Immature natural killer cell (primary cell): Measurements from ENCODE around the gene ELMO1. TPM values are rescaled to one million over a fixed set of nuclear protein-coding genes. Genes with fewer than 3 reads are reported as not detected.

Experiments used
- DNase-seq, 3 donors: peaks; one replicate each; pipeline ENCODE4 v3.0.0; 2022; ENCODE audit warnings: mixed read lengths in 1 of 3
- H3K27ac Mint-ChIP-seq, 6 donors: one replicate each; pipeline ENCODE4 v1.8.0; 2020; ENCODE audit warnings: mixed read lengths in 6 of 6, mild to moderate bottlenecking in 5 of 6, inconsistent platforms in 4 of 6, moderate library complexity in 3 of 6
- H3K27me3 Mint-ChIP-seq, 3 donors: one replicate each; pipeline ENCODE4 v1.8.0; 2020 to 2021; ENCODE audit warnings: low read depth in 3 of 3, mild to moderate bottlenecking in 3 of 3, mixed read lengths in 3 of 3, moderate library complexity in 3 of 3, inconsistent platforms in 1 of 3
- H3K36me3 Mint-ChIP-seq, 3 donors: one replicate each; pipeline ENCODE4 v1.8.0; 2020; ENCODE audit warnings: mixed read lengths in 3 of 3, inconsistent platforms in 2 of 3, mild to moderate bottlenecking in 2 of 3
- H3K4me1 Mint-ChIP-seq, 2 donors: one replicate each; pipeline ENCODE4 v1.8.0; 2020; ENCODE audit warnings: inconsistent platforms in 2 of 2, mild to moderate bottlenecking in 2 of 2, mixed read lengths in 2 of 2, moderate library complexity in 1 of 2
- H3K4me3 Mint-ChIP-seq, 5 donors: one replicate each; pipeline ENCODE4 v1.8.0; 2020; ENCODE audit warnings: mild to moderate bottlenecking in 5 of 5, mixed read lengths in 5 of 5, inconsistent platforms in 3 of 5, moderate library complexity in 3 of 5
- H3K9me3 Mint-ChIP-seq, 6 donors: one replicate each; pipeline ENCODE4 v1.8.0; 2020; ENCODE audit warnings: mild to moderate bottlenecking in 6 of 6, mixed read lengths in 6 of 6, inconsistent platforms in 4 of 6, moderate library complexity in 3 of 6
- polyA plus RNA-seq, 3 donors: library from polyadenylated mRNA; unstranded; fragments of 300-500 nt; fragmentation: Illumina TruSeq; gene quantifications; one replicate each; pipeline ENCODE4 v1.2.3, GENCODE V29; 2021

Gene ELMO1
- polyA plus RNA-seq, 3 donors from 2014 or later, result 31.9 to 65.9 (median 53.1) TPM

- Mint-ChIP-seq H3K4me3 (no peak overlapping the region), H3K36me3 (peaks cover 10 to 16% (median 13%) of the 10 kb centered on the region in 3 donors), H3K27me3 (no peaks in the 10 kb centered on the region), H3K4me1 (peaks cover 30 to 62% of the 10 kb centered on the region in 2 donors), H3K27ac (no peak overlapping the region), H3K9me3 (no peaks in the 10 kb centered on the region)
- no peak for DNase-seq
Observed at GRCh38 chr7:37256631-37257030, 192.0 kb downstream of the ELMO1 start.

- H3K36me3 Mint-ChIP-seq, result peaks cover 10 to 18% (median 13%) of the 10 kb centered on the region in 3 donors
- H3K4me3 Mint-ChIP-seq, result peak overlapping the region in 1 of 5 donors; percentile 52
- peak overlapping the region; percentile 6 to 73 (median 52) for H3K27ac Mint-ChIP-seq
- H3K4me1 Mint-ChIP-seq, result peaks cover 34 to 66% of the 10 kb centered on the region in 2 donors
- no peaks in the 10 kb centered on the region for H3K9me3 Mint-ChIP-seq
- H3K27me3 Mint-ChIP-seq, result no peaks in the 10 kb centered on the region
- no peak for DNase-seq
Observed at GRCh38 chr7:37255327-37255944, 193.2 kb downstream of the ELMO1 start.

- Mint-ChIP-seq H3K4me3 (no peak overlapping the region), H3K4me1 (peaks cover 20 to 57% of the 10 kb centered on the region in 2 donors), H3K36me3 (peaks cover 10 to 12% (median 11%) of the 10 kb centered on the region in 3 donors), H3K27me3 (no peaks in the 10 kb centered on the region), H3K9me3 (no peaks in the 10 kb centered on the region), H3K27ac (peak overlapping the region in 1 of 6 donors; percentile 5)
- no peak for DNase-seq
Observed at GRCh38 chr7:37251222-37251621, 197.4 kb downstream of the ELMO1 start.

GRCh38 chr7:37249240-37249639 lies 199.4 kb downstream of the ELMO1 start:
- Mint-ChIP-seq H3K27ac (no peak overlapping the region), H3K4me1 (peaks cover 10 to 38% of the 10 kb centered on the region in 2 donors), H3K9me3 (no peaks in the 10 kb centered on the region), H3K27me3 (no peaks in the 10 kb centered on the region), H3K4me3 (no peak overlapping the region), H3K36me3 (peaks cover 7 to 11% (median 10%) of the 10 kb centered on the region in 3 donors)
- DNase-seq, result no peak

- Mint-ChIP-seq H3K4me3 (no peak overlapping the region), H3K27me3 (no peaks in the 10 kb centered on the region), H3K4me1 (peaks cover 10 to 33% of the 10 kb centered on the region in 2 donors), H3K27ac (no peak overlapping the region), H3K9me3 (no peaks in the 10 kb centered on the region), H3K36me3 (peaks cover 7 to 11% (median 10%) of the 10 kb centered on the region in 3 donors)
- no peak for DNase-seq
Observed at GRCh38 chr7:37248396-37248861, 200.2 kb downstream of the ELMO1 start.

GRCh38 chr7:37247861-37248260 lies 200.8 kb downstream of the ELMO1 start:
- H3K27ac Mint-ChIP-seq, result peak overlapping the region in 1 of 6 donors; percentile 3

GRCh38 chr7:37245590-37245989 lies 203.1 kb downstream of the ELMO1 start:
- no peak overlapping the region for H3K4me3 Mint-ChIP-seq
- no peaks in the 10 kb centered on the region for H3K9me3 Mint-ChIP-seq
- peaks cover 0 to 14% of the 10 kb centered on the region in 2 donors for H3K4me1 Mint-ChIP-seq
- H3K27ac Mint-ChIP-seq, result no peak overlapping the region
- no peak for DNase-seq
- peaks cover 0 to 1% (median 0%) of the 10 kb centered on the region in 3 donors for H3K27me3 Mint-ChIP-seq
- H3K36me3 Mint-ChIP-seq, result peaks cover 3 to 12% (median 8%) of the 10 kb centered on the region in 3 donors

More at GRCh38 chr7:37247861-37248260, 200.8 kb downstream of the ELMO1 start:
- no peaks in the 10 kb centered on the region for H3K9me3 Mint-ChIP-seq
- peaks cover 4 to 10% (median 6%) of the 10 kb centered on the region in 3 donors for H3K36me3 Mint-ChIP-seq
- no peak overlapping the region for H3K4me3 Mint-ChIP-seq
- peaks cover 0 to under 1% (median 0%) of the 10 kb centered on the region in 3 donors for H3K27me3 Mint-ChIP-seq
- peaks cover 9 to 32% of the 10 kb centered on the region in 2 donors for H3K4me1 Mint-ChIP-seq
- DNase-seq, result no peak

- Mint-ChIP-seq H3K4me3 (no peak overlapping the region), H3K4me1 (no peaks in the 10 kb centered on the region), H3K27me3 (no peaks in the 10 kb centered on the region), H3K9me3 (no peaks in the 10 kb centered on the region), H3K36me3 (peaks cover 0 to 5% (median 3%) of the 10 kb centered on the region in 3 donors), H3K27ac (no peak overlapping the region)
- DNase-seq, result no peak
Observed at GRCh38 chr7:37236906-37237305, 211.8 kb downstream of the ELMO1 start.

- no peaks in the 10 kb centered on the region for H3K4me1 Mint-ChIP-seq
- no peak for DNase-seq
- no peaks in the 10 kb centered on the region for H3K9me3 Mint-ChIP-seq
- H3K36me3 Mint-ChIP-seq, result peaks cover 0 to 8% (median 3%) of the 10 kb centered on the region in 3 donors
- no peak overlapping the region for H3K4me3 Mint-ChIP-seq
- no peaks in the 10 kb centered on the region for H3K27me3 Mint-ChIP-seq
- H3K27ac Mint-ChIP-seq, result no peak overlapping the region
Observed at GRCh38 chr7:37235813-37236212, 212.9 kb downstream of the ELMO1 start.

- DNase-seq, result peak in 1 of 3 donors; percentile 3
- H3K4me3 Mint-ChIP-seq, result no peak overlapping the region
- no peaks in the 10 kb centered on the region for H3K27me3 Mint-ChIP-seq
- H3K36me3 Mint-ChIP-seq, result peaks cover 0 to 11% (median 3%) of the 10 kb centered on the region in 3 donors
- H3K4me1 Mint-ChIP-seq, result peaks cover 2 to 5% of the 10 kb centered on the region in 2 donors
- H3K27ac Mint-ChIP-seq, result peak overlapping the region in 1 of 6 donors; percentile 13
- H3K9me3 Mint-ChIP-seq, result no peaks in the 10 kb centered on the region
Observed at GRCh38 chr7:37234928-37235327, 213.7 kb downstream of the ELMO1 start.

GRCh38 chr7:37234334-37234733 lies 214.3 kb downstream of the ELMO1 start:
- Mint-ChIP-seq H3K36me3 (peaks cover 0 to 11% (median under 1%) of the 10 kb centered on the region in 3 donors), H3K27ac (no peak overlapping the region), H3K9me3 (no peaks in the 10 kb centered on the region), H3K27me3 (no peaks in the 10 kb centered on the region), H3K4me3 (no peak overlapping the region), H3K4me1 (peaks cover 2 to 10% of the 10 kb centered on the region in 2 donors)
- no peak for DNase-seq

- no peak for DNase-seq
- peaks cover 2 to 16% of the 10 kb centered on the region in 2 donors for H3K4me1 Mint-ChIP-seq
- peaks cover 0 to 12% (median 4%) of the 10 kb centered on the region in 3 donors for H3K36me3 Mint-ChIP-seq
- H3K27me3 Mint-ChIP-seq, result no peaks in the 10 kb centered on the region
- H3K9me3 Mint-ChIP-seq, result no peaks in the 10 kb centered on the region
- no peak overlapping the region for H3K27ac Mint-ChIP-seq
- H3K4me3 Mint-ChIP-seq, result no peak overlapping the region
Observed at GRCh38 chr7:37231613-37232012, 217.1 kb downstream of the ELMO1 start.

GRCh38 chr7:37230221-37230620 lies 218.4 kb downstream of the ELMO1 start:
- Mint-ChIP-seq H3K27ac (no peak overlapping the region), H3K4me1 (peaks cover 2 to 19% of the 10 kb centered on the region in 2 donors), H3K27me3 (no peaks in the 10 kb centered on the region), H3K4me3 (no peak overlapping the region), H3K36me3 (peaks cover 0 to 15% (median 4%) of the 10 kb centered on the region in 3 donors), H3K9me3 (no peaks in the 10 kb centered on the region)
- DNase-seq, result no peak

- no peaks in the 10 kb centered on the region for H3K9me3 Mint-ChIP-seq
- peaks cover 0 to 21% (median 4%) of the 10 kb centered on the region in 3 donors for H3K36me3 Mint-ChIP-seq
- H3K27ac Mint-ChIP-seq, result no peak overlapping the region
- no peaks in the 10 kb centered on the region for H3K27me3 Mint-ChIP-seq
- H3K4me3 Mint-ChIP-seq, result no peak overlapping the region
- peaks cover 2 to 19% of the 10 kb centered on the region in 2 donors for H3K4me1 Mint-ChIP-seq
- no peak for DNase-seq
Observed at GRCh38 chr7:37229381-37229780, 219.3 kb downstream of the ELMO1 start.
